GM21619 (cell line): ENCODE results near the gene WDR7.
A peak's percentile ranks its signal among the peaks of the same experiment; 100 is the strongest.

Experiments
- ATAC-seq: cut with Tn5 transposase; IDR thresholded peaks from one replicate; pipeline ENCODE4 v1.9.1; 2021; ENCODE audit not compliant: unreplicated experiment

Gene WDR7

DNA sequence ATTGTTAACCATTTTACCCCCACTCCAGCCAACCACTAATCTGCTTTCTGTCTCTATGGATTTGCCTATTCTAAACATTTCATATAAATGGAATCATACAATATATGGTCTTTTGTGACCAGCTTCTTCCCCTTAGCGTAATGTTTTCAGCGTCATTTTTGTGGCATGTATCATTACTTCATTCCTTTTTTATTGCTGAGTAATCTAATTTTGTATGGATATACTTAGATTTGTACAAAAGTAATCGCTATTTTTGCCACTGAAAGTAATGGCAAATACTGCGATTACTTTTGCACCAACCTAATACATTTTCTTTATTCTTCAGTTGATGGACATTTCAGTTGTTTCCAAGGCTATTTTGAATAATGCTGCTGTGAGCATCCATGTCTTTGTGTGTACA is 227.6 kb downstream of the WDR7 start:
- no peak for ATAC-seq

DNA sequence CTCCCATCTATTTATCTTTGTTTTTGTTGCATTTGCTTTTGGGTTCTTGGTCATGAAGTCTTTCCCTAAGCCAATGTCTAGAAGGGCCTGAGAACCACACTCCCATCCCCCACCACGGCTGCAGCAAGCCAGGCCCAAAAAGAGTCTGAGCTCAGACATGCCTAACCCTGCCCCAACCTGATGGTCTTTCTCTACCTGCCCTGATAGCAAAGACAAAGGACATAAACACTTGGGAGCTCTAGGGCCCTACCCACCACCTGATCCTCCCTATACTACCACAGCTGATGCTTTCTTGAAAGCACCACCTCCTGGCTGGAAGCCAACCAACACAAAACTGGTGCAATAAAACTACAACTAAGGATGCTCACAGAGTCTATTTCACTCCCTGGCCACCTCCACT is 233.4 kb downstream of the WDR7 start:
- ATAC-seq: no peak

DNA sequence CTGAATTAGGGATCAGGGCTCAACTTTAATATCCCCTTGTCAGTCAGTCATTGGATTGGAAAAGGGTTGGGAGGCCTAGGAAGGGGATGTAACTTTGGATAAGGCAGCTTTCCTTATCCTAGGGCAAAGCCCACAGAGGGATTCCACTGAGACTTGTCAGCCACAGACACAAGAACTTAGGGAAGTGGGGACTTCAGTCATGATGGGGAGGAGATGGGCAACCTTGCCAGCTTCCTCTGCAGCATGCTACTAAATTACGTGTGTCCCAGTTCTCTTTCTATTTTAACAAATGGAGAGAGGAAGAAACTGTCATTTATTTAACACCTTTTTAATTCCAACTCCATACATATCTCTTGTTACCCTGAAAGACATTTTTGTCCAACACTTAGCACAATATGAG is 237.8 kb downstream of the WDR7 start:
- no peak for ATAC-seq

DNA sequence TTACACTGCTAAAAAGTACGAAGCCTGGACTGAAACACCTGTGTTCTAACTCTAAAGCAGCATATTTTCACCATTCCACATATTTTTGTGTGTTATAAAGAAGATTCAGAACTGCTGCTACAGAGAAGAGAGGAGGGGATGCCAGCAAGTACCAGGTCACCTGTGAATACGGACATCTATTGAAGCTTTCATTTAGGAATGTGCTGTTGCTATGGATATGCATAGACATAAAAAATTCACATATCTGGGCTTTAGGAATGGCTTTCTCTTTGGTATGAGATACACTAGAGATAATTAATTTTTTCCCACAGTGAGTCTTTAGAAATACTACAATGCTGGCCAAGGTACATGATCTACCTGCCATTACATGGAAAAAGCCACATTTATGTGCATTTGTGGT is 238.5 kb downstream of the WDR7 start:
- no peak for ATAC-seq

DNA sequence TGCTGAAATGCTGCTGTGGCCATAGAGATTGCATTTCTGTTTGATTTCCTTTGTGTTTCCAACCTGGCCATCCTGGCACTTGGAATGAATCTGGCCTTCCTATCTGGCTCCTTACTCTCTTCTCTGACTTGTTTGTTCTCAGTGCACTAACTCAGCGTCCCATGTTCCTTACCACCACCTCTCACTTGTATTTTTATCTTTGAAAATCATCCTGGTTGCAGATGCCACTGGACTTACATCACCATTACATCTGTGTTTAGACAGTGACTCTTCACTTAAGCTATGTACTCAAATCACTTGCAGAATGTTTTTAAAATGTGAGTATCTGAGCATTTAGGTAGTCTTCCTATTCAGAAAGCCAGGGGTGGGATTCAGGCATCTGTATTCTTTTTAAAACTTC is 239.5 kb downstream of the WDR7 start:
- ATAC-seq: no peak

DNA sequence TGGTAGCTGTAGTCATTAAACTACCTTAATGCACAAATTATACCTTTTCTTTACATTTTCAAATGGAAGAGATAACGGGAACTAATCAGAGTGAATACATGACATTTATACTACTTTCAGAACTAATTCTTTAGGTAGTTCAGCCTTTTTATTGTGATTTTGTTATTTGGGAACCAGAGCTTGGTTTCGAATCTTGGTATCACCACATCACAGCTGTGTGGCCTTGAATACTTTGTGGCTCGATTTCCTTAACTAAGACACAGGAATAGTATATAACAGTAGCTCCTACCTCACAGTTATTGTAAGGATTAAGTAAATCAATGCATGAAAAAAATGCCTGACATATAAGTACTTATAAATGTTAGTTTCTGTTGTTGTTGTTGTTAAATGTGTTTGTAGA is 240.0 kb downstream of the WDR7 start:
- ATAC-seq: no peak

DNA sequence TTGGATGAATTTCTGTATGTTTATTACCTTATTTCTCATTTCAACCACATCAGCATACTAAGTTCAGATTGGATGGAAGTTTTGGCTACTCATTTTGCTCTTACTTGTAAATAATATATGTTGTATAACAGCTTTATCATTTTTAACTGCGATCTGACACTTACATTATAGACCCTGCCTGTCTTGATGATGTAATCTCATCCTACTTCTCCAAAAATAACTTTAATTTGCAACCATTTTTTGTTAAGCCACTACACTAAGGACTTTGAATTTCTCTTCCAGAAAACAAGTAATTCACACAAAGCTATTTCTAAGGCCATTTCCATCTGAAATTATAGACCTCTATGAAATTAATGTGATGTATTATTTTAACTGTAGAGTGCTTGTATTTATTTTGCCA is 240.7 kb downstream of the WDR7 start:
- no peak for ATAC-seq

DNA sequence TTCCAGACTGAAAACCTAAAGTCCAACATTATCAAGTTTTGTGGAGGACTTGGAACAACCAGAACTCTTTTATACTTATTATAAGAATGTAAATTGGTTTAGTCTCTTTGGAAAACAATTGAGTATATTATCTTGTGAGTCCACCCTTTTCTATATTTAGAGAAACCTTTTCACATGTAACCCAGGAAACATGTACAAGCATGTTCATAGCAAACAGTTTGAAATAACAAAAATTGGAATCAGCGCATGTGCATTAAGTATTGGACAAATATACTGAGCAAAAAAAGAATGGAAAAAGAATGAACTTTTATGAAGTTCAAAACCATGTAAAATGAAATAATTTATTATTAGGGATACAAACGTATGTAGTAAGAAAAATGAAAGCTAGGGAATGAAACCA is 246.0 kb downstream of the WDR7 start:
- ATAC-seq: no peak

DNA sequence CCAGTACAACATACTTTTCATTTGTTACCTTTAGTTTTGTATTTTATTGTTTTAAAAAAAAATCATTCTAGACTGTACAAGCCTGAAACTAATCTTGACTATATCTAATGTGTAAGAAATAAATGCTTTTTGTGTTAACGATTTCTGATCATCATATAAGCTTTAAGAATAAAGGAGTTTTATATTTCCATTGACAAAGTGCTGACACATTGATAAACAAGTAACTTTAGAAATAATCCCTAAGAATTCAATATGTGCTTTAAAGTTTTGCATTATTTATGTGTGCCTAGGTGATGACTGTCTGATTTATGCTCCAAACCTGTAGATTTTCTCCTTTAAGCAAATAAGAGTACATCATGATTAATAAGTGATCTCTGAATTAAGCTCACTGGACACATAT is 248.5 kb downstream of the WDR7 start:
- no peak for ATAC-seq

DNA sequence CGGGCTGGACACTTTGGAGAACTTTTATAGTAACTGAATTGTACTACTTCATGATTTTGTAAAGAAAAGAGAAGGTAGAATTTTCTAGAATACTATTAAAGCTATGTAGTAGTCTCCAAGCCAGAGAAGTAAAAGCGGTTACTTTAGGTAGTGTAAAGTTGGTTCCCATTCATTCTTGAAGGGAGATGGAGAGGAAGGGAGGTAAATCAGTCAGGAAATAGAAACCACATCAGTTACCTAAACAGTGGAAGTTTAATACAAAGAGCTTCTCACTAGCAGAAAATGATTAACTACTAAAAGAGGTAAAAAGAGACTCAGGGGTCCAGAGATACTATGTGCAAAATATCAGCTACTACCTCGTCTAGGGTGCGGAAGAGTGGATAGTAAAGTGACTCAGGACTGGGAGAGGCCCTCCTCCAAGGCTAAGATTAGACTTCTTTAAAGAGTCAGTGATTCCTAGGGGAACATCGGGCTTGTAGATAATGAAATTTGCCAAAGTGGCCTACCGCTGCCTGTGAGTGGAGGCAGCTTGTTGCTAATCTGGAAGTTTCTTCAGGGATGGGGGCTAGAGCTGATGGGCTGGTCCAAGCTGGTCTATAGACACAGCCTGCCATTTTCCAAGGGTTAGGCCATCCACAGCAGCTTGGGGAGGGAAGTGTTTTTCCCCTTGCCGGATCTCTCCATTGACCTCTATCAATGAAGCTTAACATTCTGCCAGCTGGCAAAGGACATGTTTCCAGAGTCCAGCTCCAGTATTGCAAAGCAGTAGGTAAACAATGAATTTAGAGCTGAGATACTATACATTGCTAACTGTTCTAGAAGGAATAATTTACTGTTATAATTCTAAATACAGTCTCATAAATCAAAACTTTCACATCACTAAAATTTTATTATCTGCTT is 249.3 kb downstream of the WDR7 start:
- ATAC-seq: no peak

DNA sequence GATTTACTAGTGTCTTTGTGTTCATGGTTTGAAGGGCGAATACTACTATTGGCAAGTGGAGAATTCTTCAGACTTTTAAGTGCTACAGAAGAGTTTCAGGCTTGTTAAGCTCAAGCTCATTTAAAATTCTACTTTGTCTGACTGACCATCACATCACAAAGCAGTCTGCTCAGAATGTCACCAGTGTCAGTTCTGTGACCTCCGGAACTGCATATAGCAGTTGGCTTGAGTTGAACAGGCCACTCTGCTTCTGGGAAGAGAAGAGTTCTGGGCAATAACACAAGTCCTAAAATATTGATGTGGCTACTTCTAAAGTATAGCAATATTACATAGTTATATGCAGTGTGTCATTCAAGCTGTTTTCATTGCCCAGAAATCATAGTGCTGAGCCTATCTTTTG is 250.8 kb downstream of the WDR7 start:
- ATAC-seq: no peak

DNA sequence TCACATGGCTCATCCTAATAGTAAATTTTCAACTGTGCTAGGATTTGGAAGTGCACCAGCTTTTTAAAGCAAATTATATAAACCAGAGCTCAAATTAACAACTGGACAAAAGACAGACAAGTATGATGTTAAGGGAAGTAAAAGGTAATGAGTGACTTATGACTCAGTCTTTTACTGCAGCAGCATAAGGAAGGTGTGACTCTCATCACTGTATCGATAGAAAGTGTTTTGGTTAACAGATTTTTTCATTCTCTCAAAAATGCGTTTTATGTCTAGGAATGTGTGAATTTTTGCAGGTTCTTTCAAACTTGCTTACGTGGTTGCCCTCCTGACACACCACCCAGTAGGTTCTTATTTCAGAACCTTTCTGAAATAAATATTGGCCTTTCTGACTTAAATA is 251.5 kb downstream of the WDR7 start:
- ATAC-seq: peak; percentile 85

DNA sequence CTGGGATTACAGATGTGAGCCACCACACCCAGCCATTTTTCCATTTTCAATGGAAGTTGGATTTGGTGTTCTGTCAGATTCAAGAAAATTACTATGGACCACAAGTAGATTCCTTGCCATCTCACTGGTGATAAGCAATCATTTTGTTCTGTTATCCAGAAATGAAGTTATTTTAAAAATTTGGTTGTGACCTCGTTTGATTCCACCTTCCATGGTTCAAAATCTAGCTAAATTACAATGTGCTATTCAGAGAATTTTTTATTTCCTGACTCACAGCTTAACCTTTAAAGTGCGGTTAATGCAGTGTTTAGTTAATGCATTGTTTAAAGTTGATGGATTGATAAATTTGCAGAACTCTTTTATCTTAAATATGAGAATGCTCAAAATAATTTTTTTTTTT is 252.5 kb downstream of the WDR7 start:
- ATAC-seq: no peak

DNA sequence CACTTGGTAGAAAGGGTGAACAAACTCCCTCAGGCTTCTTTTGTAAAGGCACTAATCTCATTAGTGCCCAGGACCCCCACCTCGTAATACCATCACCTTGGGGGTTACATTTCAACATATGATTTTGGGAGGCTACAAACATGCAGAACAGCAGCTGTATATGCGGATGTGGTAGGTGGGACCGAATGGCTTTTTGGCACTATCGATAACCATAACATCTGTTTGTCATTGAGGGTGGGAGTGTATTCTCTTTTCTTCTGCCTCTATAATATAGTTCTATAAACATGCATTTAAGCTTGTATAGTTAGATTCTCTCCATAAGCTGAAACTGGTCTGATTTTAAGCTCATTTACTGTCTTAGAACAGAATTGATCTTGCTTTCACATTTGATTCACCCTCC is 256.6 kb downstream of the WDR7 start:
- ATAC-seq: no peak

DNA sequence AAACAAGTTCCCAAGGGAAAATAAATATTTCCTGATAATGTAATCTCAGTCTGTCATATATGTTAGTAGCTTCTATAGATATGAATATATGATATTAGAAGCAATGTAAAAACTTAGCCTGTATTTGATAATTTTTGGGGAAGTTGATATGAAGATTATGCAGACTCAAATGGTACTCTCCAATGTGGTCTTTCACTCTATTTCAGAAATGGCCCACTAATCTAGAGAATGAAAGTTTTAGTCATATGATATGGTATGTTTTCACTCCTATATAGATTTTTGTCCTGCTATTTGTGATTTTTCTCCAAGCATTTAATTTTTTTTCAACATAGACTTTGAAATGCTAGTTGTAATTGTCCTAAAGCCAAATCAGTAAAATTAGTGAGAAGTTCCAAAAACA is 259.1 kb downstream of the WDR7 start:
- ATAC-seq: no peak

DNA sequence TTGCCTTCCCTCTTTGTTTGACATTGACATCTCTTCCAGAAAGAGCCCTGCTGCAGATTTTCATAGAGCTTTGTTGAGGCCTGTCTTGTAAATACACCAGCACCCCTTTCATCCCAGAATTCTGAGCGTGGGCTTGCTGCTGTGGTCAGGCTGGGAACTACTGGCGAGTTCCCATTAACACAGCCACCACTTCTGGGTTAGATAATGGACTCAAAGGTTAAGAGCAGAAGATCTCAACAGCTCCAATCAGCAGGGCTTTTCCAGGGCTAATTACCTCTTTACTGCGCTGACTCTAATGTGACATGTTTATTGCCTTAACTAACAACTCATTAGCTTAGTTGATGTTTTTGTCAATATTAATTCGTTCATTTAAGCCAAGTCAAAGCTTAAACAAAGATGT is 259.8 kb downstream of the WDR7 start:
- ATAC-seq: no peak

DNA sequence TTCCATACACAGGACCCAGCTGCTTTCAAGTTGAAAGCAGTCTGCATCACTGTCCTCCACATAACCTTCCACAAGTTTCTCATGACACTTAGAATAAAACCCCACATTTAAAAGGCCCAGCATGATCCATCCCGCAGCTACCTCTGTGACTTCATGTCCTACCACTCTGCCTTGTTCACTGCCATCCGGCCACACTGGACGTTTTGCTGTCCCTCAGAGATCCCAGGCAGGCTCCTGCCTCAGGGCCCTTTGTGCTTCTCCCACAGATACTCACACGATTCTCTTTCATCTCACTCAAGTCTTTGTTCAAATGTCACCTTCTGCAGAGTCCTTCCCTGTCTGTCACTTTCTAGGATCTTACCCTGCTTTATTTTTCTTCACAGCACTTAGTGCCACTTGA is 262.8 kb downstream of the WDR7 start:
- ATAC-seq: no peak

DNA sequence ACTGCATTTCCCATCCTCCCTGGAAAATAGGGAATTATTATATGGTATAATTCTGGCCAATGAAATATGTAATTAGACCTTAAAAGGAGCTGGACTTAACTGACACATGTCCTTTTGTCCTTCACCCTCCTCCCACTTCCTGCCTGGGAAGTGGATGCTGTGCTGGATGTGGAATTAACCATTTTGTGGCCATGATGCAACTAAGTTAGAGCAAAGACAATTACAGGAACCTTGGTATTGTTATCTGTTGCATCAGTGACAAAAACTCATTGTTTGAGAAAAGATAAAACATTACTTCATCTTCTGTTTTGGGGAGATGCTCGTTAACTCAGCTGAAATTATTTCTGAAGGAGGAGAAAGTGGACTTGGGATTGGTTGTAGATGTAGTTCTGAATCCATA is 268.0 kb downstream of the WDR7 start:
- no peak for ATAC-seq

DNA sequence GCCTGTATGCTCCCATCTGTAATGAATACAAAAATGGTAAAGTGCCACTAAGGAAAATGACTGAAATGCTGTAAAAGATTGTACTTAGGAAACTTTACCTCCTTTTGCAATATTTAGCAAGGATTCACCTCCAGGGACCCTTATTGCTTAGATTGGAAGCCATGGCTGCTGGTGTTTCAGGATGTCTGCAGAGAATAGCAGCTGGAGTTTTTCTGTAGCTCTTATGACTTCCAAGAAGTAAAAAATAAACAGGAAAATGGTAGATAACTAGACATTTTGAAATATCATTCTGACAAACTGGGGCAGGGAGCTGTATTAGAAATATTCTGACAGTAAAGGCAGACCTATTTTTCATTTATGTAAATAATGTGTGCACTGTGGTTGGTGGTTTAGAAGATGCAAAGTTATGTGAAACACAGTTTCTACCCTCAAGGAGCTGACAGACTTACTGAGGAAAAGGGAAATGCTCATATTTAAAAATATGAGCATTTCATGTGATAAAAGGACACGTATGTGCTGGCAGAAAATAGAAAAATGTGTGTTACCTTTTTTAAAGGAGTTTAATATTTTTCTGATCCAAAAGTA is 270.8 kb downstream of the WDR7 start:
- peak; percentile 95 for ATAC-seq

DNA sequence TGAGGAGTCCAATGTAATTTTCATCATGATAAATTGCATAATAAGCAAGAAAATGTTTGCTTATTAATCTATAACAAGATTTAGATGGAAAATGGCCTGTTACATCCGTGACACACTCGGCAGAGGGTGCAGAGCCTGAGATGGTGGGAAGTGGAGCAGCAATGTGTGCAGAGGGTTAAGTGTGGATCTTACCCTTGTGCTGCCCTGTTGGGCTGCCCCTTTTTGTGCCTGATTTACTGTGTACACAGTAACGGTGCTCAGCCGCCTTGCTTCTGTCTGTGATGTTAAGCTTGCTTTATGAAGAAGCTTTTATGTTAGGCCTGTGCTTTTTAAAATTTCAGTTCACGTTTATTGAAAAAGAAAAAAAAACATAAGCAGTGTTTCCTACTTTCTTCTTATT is 275.6 kb downstream of the WDR7 start:
- ATAC-seq: no peak

DNA sequence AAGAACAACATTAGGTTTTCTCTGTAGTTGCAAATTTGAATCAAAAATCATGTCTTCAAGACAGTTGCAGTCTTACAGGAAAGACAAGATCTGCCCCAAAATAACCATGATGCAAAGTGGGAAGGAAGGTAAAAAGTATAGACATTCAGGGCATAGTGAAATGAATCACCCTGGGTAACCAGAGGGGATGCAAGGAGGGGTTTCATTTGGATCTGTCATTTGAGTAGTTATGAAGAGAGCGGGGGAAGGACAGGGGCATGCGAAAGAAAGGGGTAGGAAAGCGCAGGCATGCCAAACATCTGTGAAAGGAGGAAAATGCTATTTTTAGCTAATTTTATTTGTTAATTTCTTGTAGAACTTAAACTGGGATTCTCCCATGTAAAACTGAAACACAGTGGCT is 276.6 kb downstream of the WDR7 start:
- ATAC-seq: no peak

DNA sequence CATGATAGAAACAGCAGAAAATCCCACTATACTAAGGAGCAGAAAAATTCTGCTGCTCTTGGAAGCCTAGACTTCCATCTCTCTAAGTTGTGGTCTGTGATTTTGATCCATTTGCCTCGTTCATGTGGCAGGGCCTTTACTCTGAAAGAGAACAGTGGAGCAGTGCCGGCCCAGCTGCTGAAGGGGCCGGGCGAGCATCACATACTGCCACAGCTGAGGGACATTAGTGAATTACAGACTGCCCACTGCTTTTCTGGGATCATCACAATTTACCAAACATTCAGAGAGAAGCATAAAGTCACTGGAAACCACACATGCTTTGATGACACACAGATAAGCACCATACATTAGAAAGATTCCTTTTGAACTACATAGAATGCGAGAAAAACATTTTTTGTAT is 278.7 kb downstream of the WDR7 start:
- no peak for ATAC-seq

DNA sequence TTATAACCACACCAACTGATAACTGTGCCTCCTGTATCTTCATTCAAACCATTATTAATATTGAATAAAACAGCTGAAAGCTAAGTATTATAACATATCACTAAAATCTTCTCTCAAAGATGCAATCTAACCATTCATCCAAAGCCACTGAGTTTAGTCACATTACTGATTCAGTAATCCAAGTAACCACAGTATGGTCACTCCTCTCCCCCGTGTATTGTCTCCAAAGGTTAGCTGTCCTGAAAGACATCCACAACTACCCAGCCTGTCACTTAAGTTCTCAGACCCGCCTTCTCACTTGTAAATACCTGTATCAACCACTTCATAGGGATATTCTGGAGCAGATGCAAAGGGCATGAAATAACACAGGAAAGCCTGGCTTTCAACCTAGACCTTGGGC is 282.3 kb downstream of the WDR7 start:
- ATAC-seq: no peak
